Ascending aorta (tissue), 2 donors: ENCODE data around the gene GABBR2. TPM values are rescaled to one million over a fixed set of nuclear protein-coding genes. Genes with fewer than 3 reads are reported as not detected.

Experiments
- DNase-seq, 2 donors: peaks; one replicate each; pipeline ENCODE4 v3.0.0-alpha.2; 2019; ENCODE audit warnings: low spot score in 2 of 2
- H3K27ac ChIP-seq, 2 donors: fragments of 200-600 bp; sonication (generic); one replicate each; pipeline ENCODE4 v1.5.1; 2016 to 2017; ENCODE audit warnings: mild to moderate bottlenecking in 1 of 2
- H3K27me3 ChIP-seq: fragments of 200-600 bp; sonication (generic); one replicate; pipeline ENCODE4 v1.5.1; 2017
- H3K36me3 ChIP-seq, 2 donors: fragments of 200-600 bp; sonication (generic); one replicate each; pipeline ENCODE4 v1.5.1; 2016
- H3K4me1 ChIP-seq, 2 donors: fragments of 200-600 bp; sonication (generic); one replicate each; pipeline ENCODE4 v1.5.1; 2016 to 2017; ENCODE audit warnings: mild to moderate bottlenecking in 1 of 2
- H3K4me3 ChIP-seq, 2 donors: fragments of 200-600 bp; sonication (generic); one replicate each; pipeline ENCODE4 v1.5.1; 2016 to 2017; ENCODE audit warnings: mild to moderate bottlenecking in 1 of 2
- H3K9me3 ChIP-seq, 2 donors: fragments of 200-600 bp; sonication (generic); one replicate each; pipeline ENCODE4 v1.5.1; 2016
- intact Hi-C: fragments of 100-400 bp; cut with DNase I; formaldehyde crosslinking; loops from one replicate; pipeline ENCODE4 v1.15.1; 2023
- total RNA-seq: library from RNA; depleted of rRNA; stranded (reverse); fragments of >200 nt; gene quantifications from one replicate; pipeline ENCODE4 v1.1.0, GENCODE V29; 2016
- TF ChIP-seq, protein P1 (sequence below), 3 experiments: fragments of 200-600 bp in 2 of 3; fragments of 450-650 bp in 1 of 3; sonication (generic) in 2 of 3; IDR thresholded peaks; one replicate each; pipeline ENCODE4 v1.5.1; 2016 to 2019; ENCODE audit warnings: antibody characterized with exemption in 3 of 3, mild to moderate bottlenecking in 1 of 3, moderate library complexity in 1 of 3

The GABBR2 gene
- total RNA-seq, 1 donor from 2014 or later, result not detected

DNA sequence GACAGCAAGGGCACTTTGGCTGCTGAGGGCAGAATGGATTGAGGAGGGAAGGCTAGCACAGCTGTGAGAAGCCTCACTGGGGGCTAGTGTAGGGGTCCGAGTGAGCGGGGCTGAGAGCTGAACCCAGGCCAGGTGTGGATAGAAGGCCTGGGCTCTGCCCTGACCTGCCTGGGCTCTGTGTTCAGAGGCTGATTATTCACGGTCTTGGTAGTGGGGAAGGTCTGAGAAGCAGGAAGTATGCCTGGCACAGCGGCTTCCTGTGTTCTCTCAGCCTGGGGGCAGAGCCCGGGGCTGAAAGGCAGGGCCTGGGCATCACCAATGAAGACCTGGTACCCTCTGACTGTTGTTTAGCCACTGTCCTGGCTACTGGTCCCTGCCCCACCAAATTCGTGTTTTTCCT is 316.9 kb downstream of the GABBR2 start:
- TF ChIP-seq, protein P1, sequence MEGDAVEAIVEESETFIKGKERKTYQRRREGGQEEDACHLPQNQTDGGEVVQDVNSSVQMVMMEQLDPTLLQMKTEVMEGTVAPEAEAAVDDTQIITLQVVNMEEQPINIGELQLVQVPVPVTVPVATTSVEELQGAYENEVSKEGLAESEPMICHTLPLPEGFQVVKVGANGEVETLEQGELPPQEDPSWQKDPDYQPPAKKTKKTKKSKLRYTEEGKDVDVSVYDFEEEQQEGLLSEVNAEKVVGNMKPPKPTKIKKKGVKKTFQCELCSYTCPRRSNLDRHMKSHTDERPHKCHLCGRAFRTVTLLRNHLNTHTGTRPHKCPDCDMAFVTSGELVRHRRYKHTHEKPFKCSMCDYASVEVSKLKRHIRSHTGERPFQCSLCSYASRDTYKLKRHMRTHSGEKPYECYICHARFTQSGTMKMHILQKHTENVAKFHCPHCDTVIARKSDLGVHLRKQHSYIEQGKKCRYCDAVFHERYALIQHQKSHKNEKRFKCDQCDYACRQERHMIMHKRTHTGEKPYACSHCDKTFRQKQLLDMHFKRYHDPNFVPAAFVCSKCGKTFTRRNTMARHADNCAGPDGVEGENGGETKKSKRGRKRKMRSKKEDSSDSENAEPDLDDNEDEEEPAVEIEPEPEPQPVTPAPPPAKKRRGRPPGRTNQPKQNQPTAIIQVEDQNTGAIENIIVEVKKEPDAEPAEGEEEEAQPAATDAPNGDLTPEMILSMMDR (IDR thresholded peaks at IDR 0.05), result no peak
- H3K27ac ChIP-seq, result no peak overlapping the region
- no peak for DNase-seq
- H3K4me3 ChIP-seq, result no peak overlapping the region
- no peaks in the 10 kb centered on the region for H3K27me3 ChIP-seq
- intact Hi-C loops, result no loop called here
- no peaks in the 10 kb centered on the region for H3K9me3 ChIP-seq
- H3K36me3 ChIP-seq, result no peaks in the 10 kb centered on the region
- H3K4me1 ChIP-seq, result no peaks in the 10 kb centered on the region

DNA sequence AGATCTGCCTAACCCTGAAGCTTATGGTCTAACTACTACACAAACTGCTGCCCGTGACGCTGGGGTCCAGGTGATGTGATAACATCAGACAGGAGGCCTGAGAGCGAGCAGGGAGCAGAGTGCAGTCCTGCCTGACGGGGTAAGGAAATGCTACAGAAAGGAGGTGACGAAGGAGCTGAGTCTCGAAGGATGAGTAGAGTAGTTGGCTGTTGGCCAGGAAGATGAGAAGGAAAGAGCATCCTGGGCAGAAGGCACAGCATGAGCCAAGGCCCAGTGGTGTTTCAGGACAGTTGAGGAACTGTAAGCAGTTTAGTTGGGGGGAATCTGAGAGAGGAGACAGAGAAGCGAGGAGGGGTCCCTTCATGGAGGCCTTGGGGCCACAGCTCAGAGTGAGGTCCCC is 317.3 kb downstream of the GABBR2 start:
- no peak for DNase-seq
- H3K27ac ChIP-seq, result no peak overlapping the region
- TF ChIP-seq, protein P1 (IDR thresholded peaks at IDR 0.05), result no peak
- intact Hi-C loops, result no loop called here
- no peaks in the 10 kb centered on the region for H3K9me3 ChIP-seq
- H3K4me3 ChIP-seq, result no peak overlapping the region
- H3K36me3 ChIP-seq, result no peaks in the 10 kb centered on the region
- no peaks in the 10 kb centered on the region for H3K4me1 ChIP-seq
- H3K27me3 ChIP-seq, result no peaks in the 10 kb centered on the region

DNA sequence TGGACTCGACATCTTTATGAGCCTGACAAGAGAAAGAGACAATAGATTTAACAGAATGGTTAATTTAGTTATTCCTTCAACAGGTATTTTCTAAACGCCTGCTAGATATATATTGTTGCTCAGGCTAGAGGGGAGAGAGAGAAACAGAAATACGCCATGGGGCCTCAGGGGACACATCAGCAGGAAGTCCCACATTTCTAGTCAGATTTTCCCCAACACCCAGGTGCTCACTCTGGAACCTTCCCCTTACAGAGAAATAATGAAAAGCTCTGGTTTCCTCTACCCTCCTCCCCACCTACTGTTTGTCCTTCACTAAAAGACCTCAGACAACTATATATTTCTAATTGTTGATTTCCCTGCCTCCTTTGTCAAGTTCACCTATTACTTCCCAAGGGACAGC is 323.0 kb downstream of the GABBR2 start:
- H3K27me3 ChIP-seq, result no peaks in the 10 kb centered on the region
- no peaks in the 10 kb centered on the region for H3K9me3 ChIP-seq
- TF ChIP-seq, protein P1 (IDR thresholded peaks at IDR 0.05), result no peak
- H3K4me3 ChIP-seq, result no peak overlapping the region
- no peaks in the 10 kb centered on the region for H3K4me1 ChIP-seq
- no peak for DNase-seq
- intact Hi-C loops, result no loop called here
- H3K27ac ChIP-seq, result no peak overlapping the region
- no peaks in the 10 kb centered on the region for H3K36me3 ChIP-seq

DNA sequence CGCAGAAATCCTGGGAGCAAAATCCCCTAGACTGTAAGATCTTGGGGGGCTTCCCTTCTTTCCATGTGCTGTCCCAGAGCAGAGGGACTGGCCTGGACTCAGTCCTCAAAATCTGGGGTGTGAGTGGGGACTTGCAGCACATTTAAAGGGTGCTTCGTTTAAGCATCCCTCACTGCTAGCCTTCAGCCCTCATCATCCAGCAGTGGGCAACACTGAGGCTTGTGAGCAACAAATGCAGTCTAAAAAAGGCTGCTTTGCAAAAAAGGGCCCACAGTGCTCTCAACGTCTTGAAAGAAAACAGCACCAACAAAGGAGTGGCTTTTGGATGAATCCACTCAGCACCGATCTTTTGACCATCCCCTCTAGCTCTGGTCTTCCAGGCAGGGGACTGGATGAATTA is 325.0 kb downstream of the GABBR2 start:
- intact Hi-C loops, result no loop called here
- Histone ChIP-seq H3K36me3 (no peaks in the 10 kb centered on the region), H3K4me1 (no peaks in the 10 kb centered on the region), H3K27me3 (no peaks in the 10 kb centered on the region), H3K9me3 (no peaks in the 10 kb centered on the region), H3K4me3 (no peak overlapping the region), H3K27ac (no peak overlapping the region)
- TF ChIP-seq, protein P1 (IDR thresholded peaks at IDR 0.05), result no peak
- DNase-seq, result no peak

DNA sequence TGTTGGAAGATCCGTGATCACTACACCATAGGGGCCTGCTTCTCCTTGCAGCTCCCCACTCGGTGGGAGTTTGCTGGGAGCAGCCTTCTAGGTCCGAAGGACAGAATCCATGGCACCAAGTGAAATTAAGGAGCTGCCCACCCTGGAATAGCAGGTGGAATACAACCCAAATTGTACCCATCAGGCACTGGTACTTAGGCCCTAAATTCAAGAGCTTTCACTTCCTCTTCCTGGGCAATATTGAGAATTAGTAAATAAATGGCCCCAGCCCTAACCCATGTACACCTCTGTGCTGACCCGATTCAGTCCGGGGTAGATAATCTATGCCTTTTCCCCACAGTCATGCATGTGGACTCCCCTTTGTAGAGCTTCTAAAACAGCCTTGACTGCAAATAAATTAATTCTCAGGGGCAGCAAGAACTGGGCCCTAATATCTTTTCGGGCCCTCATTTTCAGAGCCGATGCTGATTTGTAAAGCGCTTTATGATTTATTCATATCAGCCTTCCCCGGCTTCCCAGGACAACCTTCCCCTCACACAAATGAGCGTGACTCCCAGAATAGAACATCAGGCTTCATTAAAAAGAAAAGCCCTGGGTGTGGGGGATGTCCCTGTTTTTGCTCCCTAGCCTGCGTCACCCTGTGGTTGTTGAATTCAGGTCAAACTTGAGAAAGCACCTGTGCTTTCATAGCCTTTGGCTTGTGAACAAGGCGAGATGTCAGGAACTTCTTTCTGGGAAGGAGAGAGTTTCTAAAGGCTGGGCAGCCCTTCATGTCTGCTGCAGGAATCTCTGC is 327.2 kb downstream of the GABBR2 start:
- Histone ChIP-seq H3K27me3 (no peaks in the 10 kb centered on the region), H3K9me3 (no peaks in the 10 kb centered on the region), H3K36me3 (no peaks in the 10 kb centered on the region), H3K4me3 (no peak overlapping the region), H3K4me1 (no peaks in the 10 kb centered on the region), H3K27ac (no peak overlapping the region)
- TF ChIP-seq, protein P1 (IDR thresholded peaks at IDR 0.05), result no peak
- intact Hi-C loops, result no loop called here
- no peak for DNase-seq
